HG03095 (cell line): ENCODE results near the gene MTX3.
A peak's percentile ranks its signal among the peaks of the same experiment; 100 is the strongest.

Source experiments
- ATAC-seq: cut with Tn5 transposase; IDR thresholded peaks from one replicate; pipeline ENCODE4 v1.9.1; 2021; ENCODE audit warnings: moderate library complexity; ENCODE audit not compliant: unreplicated experiment

MTX3 gene, protein sequence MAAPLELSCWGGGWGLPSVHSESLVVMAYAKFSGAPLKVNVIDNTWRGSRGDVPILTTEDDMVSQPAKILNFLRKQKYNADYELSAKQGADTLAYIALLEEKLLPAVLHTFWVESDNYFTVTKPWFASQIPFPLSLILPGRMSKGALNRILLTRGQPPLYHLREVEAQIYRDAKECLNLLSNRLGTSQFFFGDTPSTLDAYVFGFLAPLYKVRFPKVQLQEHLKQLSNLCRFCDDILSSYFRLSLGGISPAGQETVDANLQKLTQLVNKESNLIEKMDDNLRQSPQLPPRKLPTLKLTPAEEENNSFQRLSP

DNA sequence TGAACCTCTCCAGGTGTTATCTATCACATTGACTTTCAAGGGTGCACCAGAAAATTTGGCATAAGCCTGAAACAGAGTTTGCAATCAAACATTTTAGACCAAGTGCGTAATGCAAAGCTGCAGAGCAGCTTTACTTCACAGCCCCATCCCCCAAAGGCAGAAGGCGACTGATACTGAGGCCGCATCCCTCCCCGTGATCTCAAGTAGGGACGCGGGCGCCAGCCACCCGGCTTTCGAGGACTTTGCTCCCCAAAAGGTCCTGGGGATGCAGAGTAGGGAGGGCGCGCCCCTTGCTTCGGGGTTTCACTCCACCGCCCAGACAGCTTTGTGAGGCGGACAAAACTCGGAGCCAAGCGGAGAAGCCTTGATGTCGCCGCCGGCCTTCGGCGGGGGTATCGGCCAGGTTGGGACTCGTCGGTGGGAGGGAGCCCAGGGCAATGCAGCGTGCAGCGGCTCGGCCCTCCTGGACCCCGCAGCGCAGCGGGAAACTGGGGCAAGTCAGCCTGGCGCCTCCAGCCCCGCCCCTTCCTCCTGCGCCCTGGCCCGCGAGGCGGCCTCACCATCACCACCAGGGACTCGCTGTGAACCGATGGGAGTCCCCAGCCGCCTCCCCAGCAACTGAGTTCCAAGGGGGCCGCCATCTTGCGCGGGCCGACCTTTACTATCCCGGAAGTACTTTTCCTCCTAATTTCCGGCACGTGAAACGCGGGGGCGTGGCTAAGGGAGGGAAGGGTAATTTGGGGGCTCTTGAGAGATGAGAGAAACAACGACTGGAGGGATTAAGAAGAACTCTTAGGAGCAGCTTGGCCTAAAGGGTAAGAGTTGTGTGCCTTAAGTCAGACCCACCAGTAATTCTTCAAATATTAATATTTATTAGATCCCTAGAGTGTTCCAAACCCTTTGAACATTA, at the start of gene MTX3:
TSS of gene MTX3 (minus strand) at position 665 of the 910 bp plus-strand sequence. CDS start at position 641, 24 bp downstream.
- ATAC-seq = peak; percentile 80

DNA sequence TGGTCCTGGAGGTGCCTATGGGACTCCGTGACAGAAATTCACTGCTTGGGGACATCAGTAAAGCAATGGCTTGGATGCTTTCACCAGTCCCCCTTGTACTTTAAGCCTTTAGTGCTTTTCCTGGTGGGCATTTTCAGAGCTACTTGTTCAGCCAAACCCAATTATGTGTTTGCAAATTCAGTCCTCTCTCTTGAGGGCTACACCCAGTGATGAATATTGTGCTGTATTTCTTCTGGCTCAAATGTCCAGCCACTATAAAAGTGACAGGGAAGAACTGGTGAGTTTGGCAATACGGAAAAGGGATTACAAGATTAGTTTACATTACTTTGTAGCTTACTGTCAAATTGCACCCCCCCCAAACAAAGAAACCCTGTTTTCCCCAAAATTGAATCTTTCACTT, 48.6 kb upstream of the MTX3 start:
- ATAC-seq = no peak

DNA sequence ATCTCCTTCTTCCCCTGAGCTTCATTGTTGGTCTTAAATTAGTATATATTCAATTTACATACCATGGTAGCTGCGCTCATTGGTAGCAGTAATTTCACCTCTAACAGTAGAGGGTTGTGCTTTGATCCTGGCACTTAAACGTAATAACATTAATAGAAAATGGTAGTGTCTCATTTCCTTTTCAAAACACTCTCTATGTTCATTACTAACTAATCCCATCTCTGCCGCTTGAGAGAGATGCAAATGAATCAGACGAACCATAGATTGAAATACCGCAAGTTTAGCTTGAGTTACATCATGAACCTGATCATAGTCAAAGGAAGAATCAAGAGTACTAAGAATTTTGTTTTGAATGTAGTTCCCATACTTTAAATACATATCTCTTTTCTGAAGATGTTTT, 46.3 kb upstream of the MTX3 start:
- ATAC-seq = peak; percentile 75

DNA sequence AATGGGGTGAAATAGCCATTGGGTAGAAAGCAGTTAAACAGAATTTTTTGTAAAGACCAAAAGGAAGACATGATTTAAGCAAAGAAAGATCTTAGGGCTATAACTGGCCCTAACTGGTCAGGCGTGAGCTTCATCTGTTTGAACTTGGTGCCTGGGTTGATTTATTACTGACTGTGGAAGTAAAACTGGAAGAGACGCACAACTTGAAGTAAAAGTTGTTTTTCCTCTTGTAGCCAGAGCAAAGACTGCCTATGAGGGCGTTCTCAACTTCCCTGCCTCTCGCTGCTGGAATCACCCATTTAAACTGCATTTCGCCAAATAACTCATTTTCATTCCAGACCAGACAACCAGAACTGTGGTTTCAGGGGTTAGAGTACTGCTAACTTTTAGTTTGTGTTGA, 45.6 kb upstream of the MTX3 start:
- no peak for ATAC-seq

DNA sequence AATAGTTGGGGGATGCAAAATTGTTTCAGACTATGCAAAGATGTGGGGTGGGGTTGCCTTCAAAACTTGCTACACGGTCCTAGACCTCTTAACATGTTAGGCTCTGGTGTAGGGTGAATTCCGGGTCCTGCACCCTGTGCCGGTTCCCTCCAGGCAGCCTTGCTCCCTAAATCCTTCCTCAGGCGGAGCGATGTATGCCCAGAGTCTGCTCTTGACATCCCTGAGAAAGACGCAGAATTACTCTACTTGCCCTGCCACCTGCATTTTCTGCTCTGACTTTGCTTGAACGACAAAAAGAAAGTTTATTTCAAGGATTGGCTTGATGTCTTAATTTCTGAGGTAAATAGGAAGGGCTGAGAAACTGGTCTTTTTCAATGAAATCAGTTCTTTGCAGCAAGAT, 44.8 kb upstream of the MTX3 start:
- no peak for ATAC-seq

DNA sequence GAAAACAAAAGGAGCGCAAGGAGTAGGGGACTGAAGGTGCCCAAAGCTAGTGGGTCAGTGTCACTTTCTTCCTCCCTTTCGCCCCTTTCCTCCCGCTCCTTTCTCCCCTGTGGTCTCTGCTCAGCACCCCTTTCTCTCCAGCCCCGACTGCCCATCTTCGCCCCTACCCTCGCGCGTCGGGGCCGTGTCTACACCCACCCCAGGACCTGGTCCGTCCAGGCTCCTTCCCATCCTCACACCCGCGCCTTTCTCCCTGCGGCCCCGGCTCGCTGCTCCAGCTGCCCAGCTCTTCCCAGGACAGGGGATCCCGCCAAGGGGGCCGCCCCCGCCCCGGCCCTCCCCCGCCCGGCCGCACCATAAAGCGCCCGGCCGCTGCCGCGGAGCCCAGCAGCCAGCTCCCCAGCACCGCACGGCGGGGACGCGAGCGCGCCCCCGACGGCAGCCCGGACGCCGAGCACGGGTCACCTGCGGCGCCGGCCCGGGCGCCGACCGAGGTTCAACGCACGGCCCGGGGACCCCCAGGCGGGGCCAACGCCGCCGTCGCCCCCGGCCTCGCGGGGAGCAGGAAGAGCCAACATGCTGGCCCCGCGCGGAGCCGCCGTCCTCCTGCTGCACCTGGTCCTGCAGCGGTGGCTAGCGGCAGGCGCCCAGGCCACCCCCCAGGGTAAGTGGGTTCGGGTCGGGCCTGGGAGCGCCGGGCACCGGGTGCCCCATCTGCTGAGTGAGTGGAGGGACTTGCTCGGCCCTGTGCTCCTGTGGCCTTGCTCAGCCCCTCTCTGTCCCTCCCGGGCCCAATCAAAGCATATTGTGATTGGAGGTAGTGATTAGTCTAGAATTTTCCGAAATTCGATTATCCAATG, 44.1 kb upstream of the MTX3 start, which contains the start of gene THBS4:
TSS of gene THBS4 (plus strand) at position 387 of the 860 bp plus-strand sequence. CDS start at position 577, 190 bp downstream.
- ATAC-seq = no peak

DNA sequence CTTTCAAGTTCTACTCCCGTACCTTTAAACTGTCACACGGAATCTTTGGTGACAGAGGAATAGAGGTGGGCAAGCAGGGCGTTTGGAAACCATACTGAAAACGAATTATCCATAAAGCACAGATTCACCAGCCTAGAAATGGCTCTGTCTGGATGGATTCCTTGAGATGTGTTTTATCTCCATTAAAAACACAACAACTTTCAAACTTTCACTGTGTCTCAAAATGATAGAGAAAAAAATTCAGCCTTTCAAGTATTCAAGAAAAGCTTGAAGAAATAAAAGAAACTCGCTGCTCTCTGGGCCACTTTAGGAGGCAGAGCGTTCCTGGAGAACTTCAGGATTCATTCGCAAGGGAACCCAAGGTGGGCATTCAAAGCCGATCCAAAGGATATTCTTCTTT, 43.5 kb upstream of the MTX3 start:
- ATAC-seq = no peak

DNA sequence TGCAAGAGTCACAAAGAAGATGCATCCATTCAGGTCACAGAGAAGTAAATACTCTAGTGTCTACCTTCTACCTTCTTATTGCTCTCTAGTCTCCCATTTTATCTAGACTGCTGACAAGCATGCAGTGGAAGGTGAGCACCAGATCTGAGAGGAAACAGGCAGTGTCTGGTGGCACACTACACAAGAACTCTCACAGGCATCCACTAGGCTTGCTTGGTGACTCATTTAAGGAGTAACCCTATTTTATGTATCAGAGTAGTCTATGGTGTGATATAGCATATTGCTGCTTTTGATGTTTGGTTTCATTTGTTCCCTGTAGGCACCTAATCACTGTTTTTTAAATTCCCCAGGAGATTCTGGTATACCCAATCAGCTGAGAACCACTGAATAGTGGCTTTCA, 42.5 kb upstream of the MTX3 start:
- no peak for ATAC-seq

DNA sequence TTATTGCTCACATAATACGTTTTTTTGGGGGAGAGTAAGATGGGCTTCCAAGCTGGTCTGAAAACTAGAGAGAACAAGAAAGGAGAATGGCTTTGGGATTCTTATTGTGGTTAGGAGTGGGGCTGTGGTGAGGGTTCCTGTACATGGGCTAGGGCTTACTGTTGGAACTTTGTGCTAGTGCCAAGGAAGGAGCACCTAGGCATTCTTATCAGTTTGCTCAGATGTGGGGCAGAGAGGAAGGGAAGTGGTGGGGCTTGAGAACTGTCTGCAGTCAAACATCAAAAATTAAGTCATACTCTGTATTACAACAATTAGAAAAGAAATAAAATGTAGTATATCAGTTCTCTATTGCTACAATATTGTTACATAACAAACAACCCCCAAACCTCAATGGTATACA, 40.0 kb upstream of the MTX3 start:
- ATAC-seq = no peak

DNA sequence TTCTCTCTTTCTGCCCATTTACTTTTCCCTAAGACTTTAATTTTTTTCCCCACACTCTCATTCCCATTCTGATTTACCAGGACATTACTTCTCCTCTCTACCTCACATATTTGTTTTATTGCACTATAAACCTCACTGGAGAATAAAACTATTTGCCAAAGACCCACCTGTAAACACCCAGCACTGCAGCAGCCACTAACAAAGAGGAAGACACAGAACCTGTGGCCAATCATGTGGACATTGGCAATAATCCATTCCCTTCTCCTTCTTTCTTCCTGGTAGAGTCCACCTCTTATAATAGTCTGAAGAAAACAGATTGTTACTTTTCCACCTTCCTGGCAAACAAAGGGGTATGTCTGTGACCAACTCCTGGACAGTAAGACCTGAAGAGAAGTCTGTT, 35.8 kb upstream of the MTX3 start:
- ATAC-seq = no peak

DNA sequence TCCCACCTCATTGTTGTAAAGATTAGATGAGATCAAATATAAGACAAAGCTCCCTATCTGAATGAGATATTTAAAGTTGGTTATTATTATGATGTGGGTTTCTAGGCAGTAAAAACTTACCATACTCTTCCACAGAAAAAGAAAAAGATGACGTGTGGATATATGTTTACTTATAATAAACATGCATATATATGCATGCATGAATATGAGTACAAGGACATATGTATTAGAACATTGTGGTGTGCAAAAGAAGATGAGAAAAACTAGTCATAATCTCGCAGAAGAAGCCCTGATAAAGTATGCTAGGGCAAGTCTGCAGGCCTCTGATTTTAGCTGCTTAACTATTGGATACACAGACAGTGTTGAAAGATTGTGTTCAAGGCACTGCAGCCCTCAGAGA, 34.0 kb upstream of the MTX3 start:
- no peak for ATAC-seq

DNA sequence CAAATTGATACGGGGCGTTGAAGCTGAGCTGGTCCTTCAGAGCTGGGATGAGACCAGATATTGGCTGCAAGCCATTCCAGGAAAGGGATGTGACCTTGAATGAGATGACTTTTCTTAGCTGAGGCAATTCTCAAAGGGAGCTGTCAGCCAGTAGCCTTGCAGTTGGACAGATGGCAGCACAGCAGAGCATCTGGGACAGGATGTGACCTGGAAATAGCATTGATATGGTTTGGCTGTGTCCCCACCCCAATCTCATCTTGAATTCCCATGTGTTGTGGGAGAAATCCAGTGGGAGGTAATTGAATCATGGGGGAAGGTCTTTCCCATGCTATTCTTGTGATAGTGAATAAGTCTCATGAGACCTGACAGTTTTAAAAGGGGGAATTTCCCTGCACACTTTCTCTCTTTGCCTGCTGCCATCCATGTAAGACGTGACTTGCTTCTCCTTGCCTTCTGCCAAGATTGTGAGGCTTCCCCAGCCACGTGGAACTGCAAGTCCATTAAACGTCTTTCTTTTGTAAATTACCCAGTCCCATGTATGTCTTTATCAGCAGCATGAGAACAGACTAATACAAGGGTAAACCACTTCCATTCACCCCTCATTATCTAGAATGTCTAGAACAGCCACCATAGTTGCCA, 19.8 kb upstream of the MTX3 start:
- no peak for ATAC-seq

DNA sequence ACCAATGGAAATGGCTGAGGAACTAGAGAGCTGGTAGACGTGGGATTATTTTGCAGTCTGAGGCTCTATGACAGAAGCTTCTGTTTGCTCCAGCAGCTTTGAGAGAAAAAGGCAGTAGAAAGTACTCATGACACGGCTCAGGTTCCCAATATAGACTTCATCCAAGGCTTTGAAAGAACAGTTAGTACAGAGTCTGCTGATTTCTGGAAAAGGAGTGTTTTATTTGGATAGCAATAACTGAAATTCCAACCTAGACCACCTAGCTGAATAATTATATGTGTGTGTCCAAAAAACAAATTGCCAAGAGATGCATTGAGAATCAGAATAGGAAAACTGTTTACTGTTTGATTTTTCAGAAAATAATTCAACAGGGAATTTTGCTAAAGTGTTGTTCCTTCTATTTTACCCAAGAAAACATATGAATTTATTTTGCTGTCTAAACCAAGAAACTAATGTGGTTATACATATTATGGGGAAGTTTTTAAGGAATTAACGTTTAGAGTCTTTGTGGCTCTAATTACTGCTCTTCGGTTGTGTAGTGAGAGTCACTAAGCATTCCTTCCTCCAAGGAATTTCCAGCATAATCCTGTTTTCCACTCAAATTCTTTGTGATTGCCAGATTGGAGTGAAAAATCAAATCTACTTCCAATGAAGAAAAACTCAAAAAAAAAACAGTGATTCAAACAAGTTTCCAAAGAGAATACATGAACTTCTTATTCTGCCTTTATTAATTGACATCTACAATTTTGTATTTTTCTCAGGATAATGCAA, 18.1 kb upstream of the MTX3 start:
- no peak for ATAC-seq

DNA sequence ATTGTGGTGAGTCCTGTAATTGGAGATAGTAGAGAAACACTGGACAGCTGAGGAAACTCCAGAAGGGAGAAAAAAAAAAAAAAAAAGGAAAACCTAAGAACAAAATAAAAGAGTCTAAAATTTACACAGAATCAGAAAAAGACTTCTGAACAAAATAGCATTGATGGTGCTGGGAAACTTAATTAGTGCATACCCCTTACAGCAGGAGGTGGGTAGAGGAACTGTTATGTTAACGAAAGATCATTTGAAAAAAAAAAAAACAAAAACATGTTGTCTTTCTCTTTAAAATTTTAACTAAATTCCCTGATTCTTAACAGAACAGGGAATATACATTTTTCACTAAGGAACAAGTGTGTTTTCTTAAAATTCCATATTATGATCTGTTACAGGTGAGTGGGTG, 11.6 kb upstream of the MTX3 start:
- no peak for ATAC-seq

DNA sequence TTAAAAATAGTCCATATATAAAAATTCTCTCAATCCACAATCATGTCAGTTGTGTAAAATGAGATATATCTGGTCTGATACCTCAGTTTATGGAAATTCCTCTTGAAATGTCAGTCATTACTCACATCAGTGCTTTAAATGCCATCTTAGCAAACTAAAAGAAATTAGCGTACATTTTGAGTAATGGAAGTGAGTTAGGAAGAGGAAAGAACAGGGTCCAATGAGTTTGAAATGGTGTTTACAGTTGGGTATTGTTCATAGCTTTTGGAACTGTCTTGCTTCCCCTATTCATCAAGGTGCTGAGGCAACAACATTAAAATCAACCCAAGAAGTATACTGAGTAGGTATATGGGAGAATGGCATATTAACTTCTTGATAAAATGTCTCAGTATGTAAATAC, 8.7 kb upstream of the MTX3 start:
- no peak for ATAC-seq

DNA sequence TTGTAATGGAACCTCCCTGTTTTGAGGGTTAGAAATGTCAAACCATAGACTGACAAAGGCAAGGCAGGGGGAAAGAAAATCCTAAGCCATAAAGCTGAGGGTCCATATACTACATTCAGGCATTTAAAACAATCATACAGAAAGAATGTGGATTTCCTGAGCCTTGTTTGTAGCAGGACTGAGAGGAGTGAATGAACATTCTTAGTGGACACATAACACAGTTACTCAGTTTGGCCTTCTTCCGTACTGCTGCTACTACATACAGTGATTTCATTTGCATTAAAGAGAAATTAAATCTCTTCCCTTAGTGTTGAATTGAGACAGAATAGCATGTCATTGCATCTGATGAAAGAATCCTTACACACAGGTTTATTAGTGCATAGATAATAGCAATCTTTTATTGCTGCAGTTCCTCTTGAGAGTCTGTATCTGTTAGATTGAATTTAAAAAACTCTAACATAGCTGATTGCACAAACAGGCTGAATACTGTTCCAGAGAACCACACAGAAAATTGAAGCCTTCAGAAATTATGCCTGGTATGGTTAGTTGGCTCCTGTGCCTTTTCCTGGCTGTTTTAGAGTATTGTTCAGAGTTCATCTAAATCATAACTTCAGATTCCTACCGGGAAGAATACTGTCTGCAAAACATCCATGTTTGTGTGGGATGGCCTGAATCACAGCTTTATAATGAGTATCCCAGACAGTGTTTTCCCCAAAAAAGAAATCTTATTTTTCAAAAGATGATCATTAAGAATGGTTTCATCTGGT, 2.0 kb upstream of the MTX3 start:
- no peak for ATAC-seq

DNA sequence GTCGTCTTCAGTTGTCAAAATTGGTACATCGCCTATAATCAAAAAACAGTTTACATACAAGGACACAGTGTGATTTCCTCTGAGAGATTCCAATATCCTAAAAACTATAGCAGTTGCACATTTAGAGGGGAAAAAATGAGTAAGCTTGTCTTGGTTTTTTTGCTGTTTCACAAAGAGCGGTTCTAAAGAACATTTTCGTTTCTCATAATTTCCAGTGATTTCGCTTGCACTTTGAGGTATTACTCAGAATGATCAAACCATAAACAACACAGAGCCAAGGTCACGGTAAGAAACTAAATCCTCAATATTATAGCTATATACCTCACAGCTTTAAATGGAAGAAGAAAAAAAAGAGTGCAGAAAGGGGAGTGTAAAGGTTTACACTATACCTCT, 861 bp downstream of the MTX3 start:
- peak; percentile 49 for ATAC-seq

DNA sequence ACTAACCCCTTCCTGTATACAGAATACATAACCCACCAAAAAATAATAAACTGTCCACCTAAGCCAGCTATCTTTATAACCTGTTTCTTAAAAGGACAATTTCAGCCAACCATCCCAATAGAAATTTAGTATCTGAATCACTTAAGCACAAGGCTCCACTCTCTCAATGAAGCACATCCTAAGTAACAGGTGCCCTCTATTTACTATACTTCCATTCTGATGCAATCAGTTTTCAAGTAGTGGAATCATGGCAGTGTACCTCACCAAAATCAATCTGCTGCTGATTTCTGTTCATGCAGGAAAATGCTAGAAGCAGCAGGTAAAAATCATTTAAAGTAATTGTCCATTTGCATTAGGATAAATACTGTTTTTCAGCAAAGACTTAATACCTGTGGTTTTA, 4.8 kb downstream of the MTX3 start:
- ATAC-seq = no peak

DNA sequence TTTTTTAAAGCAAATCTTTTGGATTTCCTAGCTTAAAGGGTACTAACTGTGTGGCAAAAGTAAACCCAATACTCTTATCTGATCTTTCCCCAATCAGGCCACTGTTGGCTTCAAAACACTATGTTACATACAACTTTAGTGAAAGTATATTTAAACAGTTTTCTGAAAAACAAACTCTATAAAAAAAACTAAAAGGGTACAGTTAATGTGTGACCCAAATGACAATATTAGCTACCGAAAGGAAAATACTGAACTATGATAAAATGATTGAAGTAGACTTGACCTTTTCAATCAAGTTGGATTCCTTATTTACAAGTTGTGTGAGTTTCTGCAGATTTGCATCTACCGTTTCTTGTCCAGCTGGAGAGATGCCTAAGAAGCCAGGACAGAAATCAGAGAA, 5.8 kb downstream of the MTX3 start:
- ATAC-seq = no peak
